Measurements from ENCODE around the gene PDE11A. TPM values are rescaled to one million over a fixed set of nuclear protein-coding genes. Genes with fewer than 3 reads are reported as not detected.

The PDE11A gene
- total RNA-seq, 1 donor from 2014 or later = not detected

GRCh38 chr2:177705511-177706173 lies 366.9 kb downstream of the PDE11A start:
- no peak for DNase-seq (ENCODE audit: low spot score)
- Mint-ChIP-seq H3K27me3 (ENCODE audit: insufficient read depth) (peaks cover 4% of the 10 kb centered on the region), H3K4me3 (no peak overlapping the region), H3K9me3 (no peaks in the 10 kb centered on the region), H3K4me1 (ENCODE audit: low read depth) (no peaks in the 10 kb centered on the region), H3K27ac (no peak overlapping the region), H3K36me3 (ENCODE audit: low read depth) (no peaks in the 10 kb centered on the region)
- intact Hi-C loops (cut with micrococcal nuclease) = no loop called here

GRCh38 chr2:177703159-177703558 lies 369.4 kb downstream of the PDE11A start:
- no peaks in the 10 kb centered on the region for H3K36me3 Mint-ChIP-seq (ENCODE audit: low read depth)
- H3K9me3 Mint-ChIP-seq = no peaks in the 10 kb centered on the region
- no peaks in the 10 kb centered on the region for H3K4me1 Mint-ChIP-seq (ENCODE audit: low read depth)
- intact Hi-C loops (cut with micrococcal nuclease) = no loop called here
- peaks cover 7% of the 10 kb centered on the region for H3K27me3 Mint-ChIP-seq (ENCODE audit: insufficient read depth)
- DNase-seq (ENCODE audit: low spot score) = no peak
- no peak overlapping the region for H3K27ac Mint-ChIP-seq
- H3K4me3 Mint-ChIP-seq = no peak overlapping the region

- no peaks in the 10 kb centered on the region for H3K9me3 Mint-ChIP-seq
- DNase-seq (ENCODE audit: low spot score) = no peak
- H3K27me3 Mint-ChIP-seq (ENCODE audit: insufficient read depth) = peaks cover 29% of the 10 kb centered on the region
- intact Hi-C loops (cut with micrococcal nuclease) = no loop called here
- H3K27ac Mint-ChIP-seq = no peak overlapping the region
- H3K4me1 Mint-ChIP-seq (ENCODE audit: low read depth) = no peaks in the 10 kb centered on the region
- H3K4me3 Mint-ChIP-seq = no peak overlapping the region
- H3K36me3 Mint-ChIP-seq (ENCODE audit: low read depth) = no peaks in the 10 kb centered on the region
These were observed 374.3 kb downstream of the PDE11A start for GRCh38 chr2:177698281-177698680.

GRCh38 chr2:177694348-177694747 lies 378.2 kb downstream of the PDE11A start:
- intact Hi-C loops (cut with micrococcal nuclease) = no loop called here
- Mint-ChIP-seq H3K9me3 (no peaks in the 10 kb centered on the region), H3K27me3 (ENCODE audit: insufficient read depth) (peaks cover 34% of the 10 kb centered on the region), H3K4me3 (no peak overlapping the region), H3K27ac (no peak overlapping the region), H3K36me3 (ENCODE audit: low read depth) (no peaks in the 10 kb centered on the region), H3K4me1 (ENCODE audit: low read depth) (no peaks in the 10 kb centered on the region)
- no peak for DNase-seq (ENCODE audit: low spot score)

GRCh38 chr2:177693658-177694339 lies 378.8 kb downstream of the PDE11A start:
- no peak overlapping the region for H3K4me3 Mint-ChIP-seq
- no peak overlapping the region for H3K27ac Mint-ChIP-seq
- intact Hi-C loops (cut with micrococcal nuclease) = no loop called here
- DNase-seq (ENCODE audit: low spot score) = no peak
- H3K4me1 Mint-ChIP-seq (ENCODE audit: low read depth) = no peaks in the 10 kb centered on the region
- no peaks in the 10 kb centered on the region for H3K9me3 Mint-ChIP-seq
- H3K27me3 Mint-ChIP-seq (ENCODE audit: insufficient read depth) = peaks cover 34% of the 10 kb centered on the region
- H3K36me3 Mint-ChIP-seq (ENCODE audit: low read depth) = no peaks in the 10 kb centered on the region

- Mint-ChIP-seq H3K27me3 (ENCODE audit: insufficient read depth) (peaks cover 28% of the 10 kb centered on the region), H3K36me3 (ENCODE audit: low read depth) (no peaks in the 10 kb centered on the region), H3K4me3 (no peak overlapping the region), H3K4me1 (ENCODE audit: low read depth) (no peaks in the 10 kb centered on the region), H3K27ac (no peak overlapping the region), H3K9me3 (no peaks in the 10 kb centered on the region)
- no peak for DNase-seq (ENCODE audit: low spot score)
- intact Hi-C loops (cut with micrococcal nuclease) = no loop called here
These were observed 379.8 kb downstream of the PDE11A start for GRCh38 chr2:177692783-177693269.

GRCh38 chr2:177692042-177692782 lies 380.4 kb downstream of the PDE11A start:
- Mint-ChIP-seq H3K4me3 (no peak overlapping the region), H3K27ac (no peak overlapping the region), H3K4me1 (ENCODE audit: low read depth) (no peaks in the 10 kb centered on the region), H3K36me3 (ENCODE audit: low read depth) (no peaks in the 10 kb centered on the region), H3K9me3 (no peaks in the 10 kb centered on the region), H3K27me3 (ENCODE audit: insufficient read depth) (peaks cover 28% of the 10 kb centered on the region)
- DNase-seq (ENCODE audit: low spot score) = no peak
- intact Hi-C loops (cut with micrococcal nuclease) = no loop called here

- no peaks in the 10 kb centered on the region for H3K4me1 Mint-ChIP-seq (ENCODE audit: low read depth)
- no peak overlapping the region for H3K4me3 Mint-ChIP-seq
- H3K9me3 Mint-ChIP-seq = no peaks in the 10 kb centered on the region
- no peaks in the 10 kb centered on the region for H3K36me3 Mint-ChIP-seq (ENCODE audit: low read depth)
- intact Hi-C loops (cut with micrococcal nuclease) = no loop called here
- no peak for DNase-seq (ENCODE audit: low spot score)
- no peak overlapping the region for H3K27ac Mint-ChIP-seq
- peaks cover 21% of the 10 kb centered on the region for H3K27me3 Mint-ChIP-seq (ENCODE audit: insufficient read depth)
These were observed 381.4 kb downstream of the PDE11A start for GRCh38 chr2:177691177-177691576.

- Mint-ChIP-seq H3K4me1 (ENCODE audit: low read depth) (no peaks in the 10 kb centered on the region), H3K4me3 (no peak overlapping the region), H3K9me3 (no peaks in the 10 kb centered on the region), H3K27me3 (ENCODE audit: insufficient read depth) (peaks cover 15% of the 10 kb centered on the region), H3K36me3 (ENCODE audit: low read depth) (no peaks in the 10 kb centered on the region), H3K27ac (no peak overlapping the region)
- no peak for DNase-seq (ENCODE audit: low spot score)
- intact Hi-C loops (cut with micrococcal nuclease) = no loop called here
These were observed 383.0 kb downstream of the PDE11A start for GRCh38 chr2:177689623-177690022.

- no peaks in the 10 kb centered on the region for H3K9me3 Mint-ChIP-seq
- H3K27ac Mint-ChIP-seq = no peak overlapping the region
- DNase-seq (ENCODE audit: low spot score) = no peak
- no peaks in the 10 kb centered on the region for H3K36me3 Mint-ChIP-seq (ENCODE audit: low read depth)
- intact Hi-C loops (cut with micrococcal nuclease) = no loop called here
- H3K4me3 Mint-ChIP-seq = no peak overlapping the region
- H3K27me3 Mint-ChIP-seq (ENCODE audit: insufficient read depth) = peaks cover 9% of the 10 kb centered on the region
- no peaks in the 10 kb centered on the region for H3K4me1 Mint-ChIP-seq (ENCODE audit: low read depth)
These were observed 383.7 kb downstream of the PDE11A start for GRCh38 chr2:177688844-177689243.

- Mint-ChIP-seq H3K9me3 (no peaks in the 10 kb centered on the region), H3K36me3 (ENCODE audit: low read depth) (no peaks in the 10 kb centered on the region), H3K27ac (no peak overlapping the region), H3K4me1 (ENCODE audit: low read depth) (no peaks in the 10 kb centered on the region), H3K4me3 (no peak overlapping the region), H3K27me3 (ENCODE audit: insufficient read depth) (peaks cover 3% of the 10 kb centered on the region)
- DNase-seq (ENCODE audit: low spot score) = no peak
- intact Hi-C loops (cut with micrococcal nuclease) = no loop called here
These were observed 388.9 kb downstream of the PDE11A start for GRCh38 chr2:177683661-177684069.

GRCh38 chr2:177682836-177683660 lies 389.5 kb downstream of the PDE11A start:
- no peak overlapping the region for H3K27ac Mint-ChIP-seq
- intact Hi-C loops (cut with micrococcal nuclease) = no loop called here
- no peaks in the 10 kb centered on the region for H3K4me1 Mint-ChIP-seq (ENCODE audit: low read depth)
- H3K27me3 Mint-ChIP-seq (ENCODE audit: insufficient read depth) = peaks cover 3% of the 10 kb centered on the region
- H3K9me3 Mint-ChIP-seq = no peaks in the 10 kb centered on the region
- DNase-seq (ENCODE audit: low spot score) = no peak
- H3K4me3 Mint-ChIP-seq = no peak overlapping the region
- no peaks in the 10 kb centered on the region for H3K36me3 Mint-ChIP-seq (ENCODE audit: low read depth)
